SK-N-SH (cell line): ENCODE data around the gene C19orf47. TPM values are rescaled to one million over a fixed set of nuclear protein-coding genes. Genes with fewer than 3 reads are reported as not detected.

Experiments used
- CTCF ChIA-PET: fragments of 300-600, 350-600 bp; formaldehyde crosslinking; extraction: SDS; loops from one replicate; lab custom pipeline; 2021; lab: Yijun Ruan, JAX
- POLR2A ChIA-PET: fragments of 350-600 bp; sonication (Branson Sonifier 250); formaldehyde crosslinking; extraction: SDS; loops from one replicate; lab custom pipeline; 2020; ENCODE audit warnings: antibody characterized with exemption, inconsistent platforms; lab: Yijun Ruan, JAX
- DNase-seq: peaks from one replicate; pipeline ENCODE4 v3.0.0; 2012
- H2AFZ ChIP-seq: fragments of 200-600 bp; sonication (generic); 2 replicates; pipeline ENCODE4 v1.8.1; 2016; ENCODE audit warnings: antibody characterized with exemption, mild to moderate bottlenecking, low read depth
- H3F3A ChIP-seq: fragments of 200-600 bp; sonication (generic); replicated peaks from 2 replicates; pipeline ENCODE3; 2016; ENCODE audit warnings: antibody characterized with exemption, mild to moderate bottlenecking; ENCODE audit not compliant: insufficient read depth
- H3K27ac ChIP-seq, 2 experiments: fragments of 200-500 bp in 1 of 2; fragments of 200-600 bp in 1 of 2; sonication (Bioruptor generic) in 1 of 2; sonication (generic), shearing (Covaris generic) in 1 of 2; 2 replicates each; pipeline versions ENCODE4 v1.5.1 to v1.6.1; 2014 to 2016; ENCODE audit warnings: low read depth in 2 of 2, inconsistent platforms in 1 of 2, low read length in 1 of 2, mild to moderate bottlenecking in 1 of 2, mixed read lengths in 1 of 2
- H3K27me3 ChIP-seq: fragments of 200-600 bp; sonication (generic), shearing (Covaris generic); 2 replicates; pipeline ENCODE4 v1.6.1; 2016; ENCODE audit warnings: mixed run types; ENCODE audit not compliant: insufficient read depth
- H3K36me3 ChIP-seq, 2 experiments: fragments of 200-500 bp in 1 of 2; fragments of 200-600 bp in 1 of 2; sonication (Bioruptor generic) in 1 of 2; sonication (generic) in 1 of 2; replicated peaks in 1 of 2; 2 replicates each; pipeline versions ENCODE3 to v1.5.1; 2014 to 2016; ENCODE audit warnings: low read length in 1 of 2, mild to moderate bottlenecking in 1 of 2; ENCODE audit not compliant: insufficient read depth in 2 of 2, control insufficient read depth in 1 of 2
- H3K4me1 ChIP-seq, 2 experiments: fragments of 200-500 bp in 1 of 2; fragments of 200-600 bp in 1 of 2; sonication (Bioruptor generic) in 1 of 2; sonication (generic), shearing (Covaris generic) in 1 of 2; 2 replicates each; pipeline versions ENCODE4 v1.5.1 to v1.6.1; 2014 to 2016; ENCODE audit warnings: low read depth in 1 of 2, low read length in 1 of 2, mixed run types in 1 of 2; ENCODE audit not compliant: insufficient read depth in 2 of 2, control insufficient read depth in 1 of 2
- H3K4me2 ChIP-seq: fragments of 200-600 bp; sonication (generic), shearing (Covaris generic); 2 replicates; pipeline ENCODE4 v1.6.1; 2017; ENCODE audit warnings: mixed run types
- H3K4me3 ChIP-seq, 2 experiments: fragments of 200-500 bp in 1 of 2; fragments of 200-600 bp in 1 of 2; sonication (Bioruptor generic) in 1 of 2; sonication (generic), shearing (Covaris generic) in 1 of 2; 2 replicates each; pipeline versions ENCODE4 v1.5.1 to v1.8.1; 2014 to 2016; ENCODE audit warnings: low read depth in 2 of 2, inconsistent platforms in 1 of 2, low read length in 1 of 2, mild to moderate bottlenecking in 1 of 2, mixed read lengths in 1 of 2, moderate library complexity in 1 of 2
- H3K79me2 ChIP-seq: fragments of 200-600 bp; sonication (generic); 2 replicates; pipeline ENCODE4 v1.8.1; 2017; ENCODE audit warnings: mild to moderate bottlenecking; ENCODE audit not compliant: insufficient read depth
- H3K9ac ChIP-seq: fragments of 200-600 bp; sonication (generic); 2 replicates; pipeline ENCODE4 v1.6.1; 2017; ENCODE audit warnings: mixed run types
- H3K9me2 ChIP-seq: fragments of 200-600 bp; sonication (generic); 2 replicates; pipeline ENCODE4 v1.6.1; 2017; ENCODE audit warnings: mixed run types
- H3K9me3 ChIP-seq: fragments of 200-600 bp; sonication (generic); 2 replicates; pipeline ENCODE4 v1.6.1; 2017; ENCODE audit warnings: mixed run types, mild to moderate bottlenecking, moderate library complexity
- H4K20me1 ChIP-seq: fragments of 200-600 bp; sonication (generic); 2 replicates; pipeline ENCODE4 v1.6.1; 2017; ENCODE audit warnings: mild to moderate bottlenecking, mixed run types; ENCODE audit not compliant: insufficient read depth
- ELF1 ChIP-seq: IDR thresholded peaks from 2 replicates; pipeline ENCODE4 v1.4.0; 2012
- MAX ChIP-seq: IDR thresholded peaks from 2 replicates; pipeline ENCODE4 v1.4.0; 2012; ENCODE audit warnings: low read depth
- MEF2A ChIP-seq: IDR thresholded peaks from 2 replicates; pipeline ENCODE4 v1.4.0; 2012; ENCODE audit warnings: low read depth, borderline replicate concordance
- POLR2AphosphoS5 ChIP-seq: IDR thresholded peaks from 2 replicates; pipeline ENCODE4 v1.6.1; 2012; ENCODE audit warnings: low read depth, low read length
- RFX5 ChIP-seq: IDR thresholded peaks from 2 replicates; pipeline ENCODE4 v1.6.1; 2012; ENCODE audit warnings: mild to moderate bottlenecking, improper control_type of control experiment, low read length
- TCF12 ChIP-seq: IDR thresholded peaks from 2 replicates; pipeline ENCODE4 v1.4.0; 2012
- YY1 ChIP-seq: IDR thresholded peaks from 2 replicates; pipeline ENCODE4 v1.4.0; 2012; ENCODE audit warnings: low read depth, mild to moderate bottlenecking
- WGBS: methylation state at CpG from one replicate; pipeline ENCODE4 v1.1.6; 2017; ENCODE audit warnings: low lambda C conversion rate; 5-methylcytosine and 5-hydroxymethylcytosine counted together
- polyA plus RNA-seq, 3 experiments: library from polyadenylated mRNA; depleted of rRNA; stranded (reverse); fragments of >200 nt; gene quantifications; 2 replicates each; pipeline ENCODE4 v1.2.3, GENCODE V29; 2012

Gene C19orf47
- polyA plus RNA-seq, 1 of the 3 experiments (the other 2 are of a cell fraction): 17.2 TPM

GRCh38 chr19:40369797-40370196 is 21.6 kb upstream of the C19orf47 start (continued):
- no peak for TF ChIP-seq YY1
- TF ChIP-seq, all 33 proteins: peak for 0

GRCh38 chr19:40367577-40368434 is 19.6 kb upstream of the C19orf47 start:
- no peaks in the 10 kb centered on the region for H3K9me2 ChIP-seq
- no peak overlapping the region for H3K4me3 ChIP-seq
- no peak overlapping the region for H3K4me2 ChIP-seq
- DNase-seq: peak; percentile 19
- peaks cover 0 to 14% of the 10 kb centered on the region in 2 experiments; a peak in 2 of 4 replicates for H3K4me1 ChIP-seq
- H3K9ac ChIP-seq: no peak overlapping the region
- CTCF ChIA-PET: interaction anchor here (1.4 to 2.6 kb wide), 2 partner anchors 13 to 63 kb away, joined by 4 to 8 read pairs; no protein-coding TSS in a partner anchor
- H3K79me2 ChIP-seq: peaks cover 9% of the 10 kb centered on the region; the same call in 1 of the 2 replicates
- H4K20me1 ChIP-seq: no peaks in the 10 kb centered on the region
- H3K27me3 ChIP-seq: no peaks in the 10 kb centered on the region
- no peak overlapping the region for H3K27ac ChIP-seq
- no peak overlapping the region for H2AFZ ChIP-seq
- POLR2A ChIA-PET: no interaction called here
- H3F3A ChIP-seq: peaks cover 7% of the 10 kb centered on the region
- no peaks in the 10 kb centered on the region for H3K9me3 ChIP-seq
- H3K36me3 ChIP-seq: peaks cover 10 to 20% of the 10 kb centered on the region in 2 experiments
- TF ChIP-seq TCF12 (no peak), MEF2A (no peak)
- WGBS: 97% methylated on average over 12 of the region's 16 CpGs

GRCh38 chr19:40366697-40367561 is 18.7 kb upstream of the C19orf47 start:
- no peaks in the 10 kb centered on the region for H3K9me3 ChIP-seq
- no peak overlapping the region for H3K9ac ChIP-seq
- H3K9me2 ChIP-seq: no peaks in the 10 kb centered on the region
- CTCF ChIA-PET: interaction anchor here (1.0 to 2.6 kb wide), 5 partner anchors 14 to 62 kb away, joined by 3 to 12 read pairs (median 6); no protein-coding TSS in a partner anchor
- peaks cover 9% of the 10 kb centered on the region; the same call in 1 of the 2 replicates for H3K79me2 ChIP-seq
- H3K36me3 ChIP-seq: peaks cover 10 to 18% of the 10 kb centered on the region in 2 experiments
- peaks cover 0 to 14% of the 10 kb centered on the region in 2 experiments; a peak in 2 of 4 replicates for H3K4me1 ChIP-seq
- no peaks in the 10 kb centered on the region for H3K27me3 ChIP-seq
- POLR2A ChIA-PET: interaction anchor here (1.1 to 1.2 kb wide), 2 partner anchors 8 to 9 kb away, joined by 3 to 5 read pairs; no protein-coding TSS in a partner anchor
- peak; percentile 73 for DNase-seq
- peak overlapping the region in 1 of 2 experiments; percentile 67; a peak in 1 of 4 replicates for H3K27ac ChIP-seq
- no peak overlapping the region for H2AFZ ChIP-seq
- TF ChIP-seq ELF1: no peak
- no peak for TF ChIP-seq MAX
- TF ChIP-seq POLR2AphosphoS5: no peak
- peak; percentile 90 for TF ChIP-seq RFX5
- TF ChIP-seq, all 33 proteins: peak for 1
- Histone ChIP-seq H3F3A (peaks cover 7% of the 10 kb centered on the region), H3K4me2 (peak overlapping the region; percentile 88), H3K4me3 (peak overlapping the region; percentile 49 to 66; a peak in 2 of 4 replicates), H4K20me1 (no peaks in the 10 kb centered on the region)
- 86% methylated on average over 23 of the region's 27 CpGs for WGBS
